ENCODE data around the gene CHST8.

DNA sequence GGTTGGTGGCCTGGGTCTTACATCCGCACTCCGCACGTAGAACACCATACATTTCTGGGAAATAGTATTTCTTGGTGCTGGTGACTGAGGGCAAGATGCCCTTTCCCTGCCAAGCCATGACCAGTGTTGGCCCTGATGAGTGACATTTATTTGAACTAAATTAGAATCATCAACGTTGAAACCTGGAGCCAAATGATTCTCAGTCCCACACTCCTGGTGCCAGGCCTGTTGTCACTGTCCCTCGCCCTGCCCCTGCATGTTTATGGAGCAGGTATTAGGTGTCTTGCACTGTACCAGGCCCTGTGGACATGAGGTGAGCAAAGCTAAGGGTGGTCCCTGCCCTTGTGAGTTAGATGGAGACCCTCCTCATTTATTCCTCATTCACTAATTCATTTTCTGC, 5.8 kb downstream of the CHST8 start:
- TF ChIP-seq, protein P1, sequence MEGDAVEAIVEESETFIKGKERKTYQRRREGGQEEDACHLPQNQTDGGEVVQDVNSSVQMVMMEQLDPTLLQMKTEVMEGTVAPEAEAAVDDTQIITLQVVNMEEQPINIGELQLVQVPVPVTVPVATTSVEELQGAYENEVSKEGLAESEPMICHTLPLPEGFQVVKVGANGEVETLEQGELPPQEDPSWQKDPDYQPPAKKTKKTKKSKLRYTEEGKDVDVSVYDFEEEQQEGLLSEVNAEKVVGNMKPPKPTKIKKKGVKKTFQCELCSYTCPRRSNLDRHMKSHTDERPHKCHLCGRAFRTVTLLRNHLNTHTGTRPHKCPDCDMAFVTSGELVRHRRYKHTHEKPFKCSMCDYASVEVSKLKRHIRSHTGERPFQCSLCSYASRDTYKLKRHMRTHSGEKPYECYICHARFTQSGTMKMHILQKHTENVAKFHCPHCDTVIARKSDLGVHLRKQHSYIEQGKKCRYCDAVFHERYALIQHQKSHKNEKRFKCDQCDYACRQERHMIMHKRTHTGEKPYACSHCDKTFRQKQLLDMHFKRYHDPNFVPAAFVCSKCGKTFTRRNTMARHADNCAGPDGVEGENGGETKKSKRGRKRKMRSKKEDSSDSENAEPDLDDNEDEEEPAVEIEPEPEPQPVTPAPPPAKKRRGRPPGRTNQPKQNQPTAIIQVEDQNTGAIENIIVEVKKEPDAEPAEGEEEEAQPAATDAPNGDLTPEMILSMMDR (IDR thresholded peaks at IDR 0.05), result no peak
- TF ChIP-seq POLR2AphosphoS5 (IDR thresholded peaks at IDR 0.05) (no peak), EP300 (IDR thresholded peaks at IDR 0.05; ENCODE audit: low read depth) (no peak), POLR2A (IDR thresholded peaks at IDR 0.05) (no peak)
